ENCODE results near the gene MIEF1.
A peak's percentile ranks its signal among the peaks of the same experiment; 100 is the strongest.
"Not testable (repeated sequence)": the region's sequence is repeated elsewhere in the genome, so short reads cannot be mapped to it uniquely, and the experiment has no call there.

The MIEF1 gene

DNA sequence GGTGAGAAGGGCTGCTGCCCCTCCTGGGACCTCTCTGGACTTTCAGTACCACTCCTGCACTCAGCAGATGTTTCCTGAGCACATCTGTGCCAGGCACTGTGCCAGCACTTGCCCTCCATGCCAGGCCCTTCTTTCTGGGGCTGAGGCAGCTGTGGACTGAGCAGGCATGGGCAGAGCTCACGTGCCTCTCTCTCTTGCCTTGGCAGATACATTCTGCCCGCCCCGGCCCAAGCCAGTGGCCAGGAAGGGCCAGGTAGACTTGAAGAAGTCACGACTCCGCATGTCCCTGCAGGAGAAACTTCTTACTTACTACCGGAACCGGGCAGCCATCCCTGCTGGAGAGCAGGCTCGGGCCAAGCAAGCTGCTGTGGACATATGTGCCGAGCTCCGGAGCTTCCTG is 9.9 kb downstream of the MIEF1 start:
- no peak for DNase-seq (ENCODE audit: low spot score)

DNA sequence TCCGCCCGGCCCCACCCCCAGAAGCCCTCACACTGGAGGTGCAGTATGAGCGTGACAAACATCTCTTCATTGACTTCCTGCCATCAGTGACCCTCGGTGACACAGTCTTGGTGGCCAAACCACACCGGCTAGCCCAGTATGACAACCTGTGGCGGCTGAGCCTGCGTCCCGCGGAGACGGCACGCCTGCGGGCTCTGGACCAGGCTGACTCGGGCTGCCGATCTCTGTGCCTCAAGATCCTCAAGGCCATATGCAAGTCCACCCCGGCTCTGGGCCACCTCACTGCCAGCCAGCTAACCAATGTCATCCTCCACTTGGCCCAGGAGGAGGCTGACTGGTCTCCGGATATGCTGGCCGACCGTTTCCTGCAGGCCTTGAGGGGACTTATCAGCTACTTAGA is 11.7 kb downstream of the MIEF1 start:
- DNase-seq (ENCODE audit: low spot score): no peak

DNA sequence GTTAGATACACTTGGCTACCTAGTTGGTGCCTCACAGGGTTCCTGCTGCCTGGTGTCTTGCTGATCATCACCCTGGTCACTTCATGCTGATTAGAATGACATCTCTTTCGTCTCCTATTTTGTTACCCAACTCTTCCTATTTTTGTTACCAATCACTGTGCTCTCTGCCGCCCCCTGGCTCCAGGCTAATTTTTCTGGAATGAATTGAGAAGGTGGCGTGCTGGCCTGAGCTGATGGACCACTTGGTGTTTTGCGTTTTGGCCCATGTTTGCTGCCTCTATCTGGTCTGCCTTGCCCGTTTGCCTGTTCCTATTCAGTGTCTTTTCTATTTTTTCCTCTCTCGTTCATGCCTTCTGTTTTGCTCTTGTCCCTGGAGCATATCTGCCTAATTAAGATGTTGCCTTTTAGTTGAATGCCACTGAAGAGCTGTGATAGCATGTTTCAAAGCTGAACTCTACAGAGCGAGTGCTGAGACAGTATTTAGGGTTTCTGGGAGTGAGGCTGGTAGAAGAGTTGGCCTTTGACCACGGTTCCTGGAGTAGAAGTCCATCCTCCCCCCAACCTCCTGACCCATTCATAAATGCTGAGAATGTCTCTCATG is 12.4 kb downstream of the MIEF1 start:
- no peak for DNase-seq (ENCODE audit: low spot score)

DNA sequence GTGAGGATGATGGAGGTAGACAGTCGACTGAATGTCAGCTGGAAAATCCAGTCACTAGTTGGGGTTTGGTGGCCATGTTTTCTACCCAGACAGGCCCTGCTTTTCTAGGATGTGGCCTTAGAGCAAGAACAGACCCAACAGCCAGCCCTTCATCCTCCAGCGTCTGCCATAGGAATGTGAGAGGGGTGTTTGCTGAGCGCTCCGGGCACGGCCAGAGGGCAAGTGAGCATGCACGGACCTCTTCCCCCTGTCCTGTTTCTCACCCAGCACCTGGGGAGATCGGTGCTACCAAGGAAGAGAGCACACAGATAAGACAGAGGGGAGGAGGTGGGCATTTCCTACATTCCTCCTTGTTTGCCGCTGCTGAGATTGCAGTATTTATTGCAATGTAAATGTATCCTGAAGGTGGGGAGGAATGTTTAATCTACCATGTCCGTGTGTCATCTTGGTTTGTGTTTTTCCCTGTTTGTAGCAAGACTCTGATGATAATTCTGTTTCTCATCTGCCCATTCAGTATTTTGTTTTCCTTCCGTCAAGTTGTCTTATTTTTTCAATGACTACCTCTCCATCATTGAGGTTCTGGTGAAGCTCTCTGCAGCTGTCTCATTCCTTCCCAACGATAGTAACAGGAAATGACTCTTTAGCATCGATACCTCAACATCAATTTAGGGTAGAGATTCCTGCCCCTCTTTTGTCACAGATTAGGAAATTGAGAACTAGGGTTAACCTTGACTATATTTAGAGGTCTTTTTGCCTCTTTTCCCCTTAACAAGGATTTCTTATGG is 13.4 kb downstream of the MIEF1 start:
- no peak for DNase-seq (ENCODE audit: low spot score)

DNA sequence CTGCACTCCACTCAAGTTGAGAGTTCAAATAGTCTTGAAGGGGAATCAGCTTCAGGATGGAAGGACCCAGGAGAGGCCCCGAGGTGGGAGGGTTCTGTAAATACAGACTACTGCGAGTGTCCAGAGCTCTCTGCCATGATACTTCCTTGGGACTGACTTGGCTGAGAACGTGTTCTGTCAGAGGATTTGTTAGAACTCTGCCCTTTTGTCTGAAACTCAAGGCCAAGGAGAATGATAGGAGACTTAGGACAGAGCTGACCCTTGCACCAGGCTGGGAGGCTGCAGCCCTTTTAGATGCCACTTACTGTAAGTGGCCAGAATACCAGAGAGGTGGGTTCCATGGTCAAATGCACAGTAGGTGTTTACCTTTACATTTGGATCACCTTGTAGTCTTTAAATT is 15.4 kb downstream of the MIEF1 start:
- DNase-seq (ENCODE audit: low spot score): no peak

DNA sequence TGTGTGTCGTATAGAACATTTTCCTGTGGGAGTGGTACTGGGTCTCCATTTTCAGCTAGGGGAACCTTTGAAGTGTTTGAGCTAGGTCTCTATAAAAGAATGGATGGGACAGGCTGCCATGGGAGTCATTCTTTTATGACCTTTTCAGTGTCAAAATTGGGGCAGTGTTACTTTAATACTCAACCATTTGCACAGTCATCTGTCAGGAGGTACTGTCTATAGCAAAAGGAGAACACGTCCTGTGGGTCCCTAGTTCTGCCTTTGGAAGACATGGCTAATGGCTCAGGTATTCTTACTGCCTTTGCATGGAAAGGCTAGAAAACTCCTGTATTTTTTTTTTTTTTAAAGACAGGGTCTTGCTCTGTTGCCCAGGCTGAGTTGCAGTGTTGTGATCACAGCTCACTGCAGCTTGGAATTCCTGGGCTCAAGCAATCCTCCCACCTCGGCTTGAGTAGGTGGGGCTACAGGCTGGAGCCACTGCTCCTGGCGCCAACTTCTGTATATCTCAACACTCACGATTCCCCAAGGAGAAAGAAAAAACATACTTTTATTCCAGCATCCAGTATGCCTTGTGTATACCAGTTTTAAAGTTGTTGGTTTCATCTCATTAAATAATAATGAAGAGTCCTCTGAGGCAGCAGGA is 16.2 kb downstream of the MIEF1 start:
- no peak for DNase-seq (ENCODE audit: low spot score)

- DNase-seq (ENCODE audit: low spot score): no peak
These were observed 17.0 kb downstream of the MIEF1 start for GRCh38 chr22:39518996-39519680.

GRCh38 chr22:39519681-39520225 is 17.7 kb downstream of the MIEF1 start:
- peak; percentile 96 for DNase-seq (ENCODE audit: low spot score)

DNA sequence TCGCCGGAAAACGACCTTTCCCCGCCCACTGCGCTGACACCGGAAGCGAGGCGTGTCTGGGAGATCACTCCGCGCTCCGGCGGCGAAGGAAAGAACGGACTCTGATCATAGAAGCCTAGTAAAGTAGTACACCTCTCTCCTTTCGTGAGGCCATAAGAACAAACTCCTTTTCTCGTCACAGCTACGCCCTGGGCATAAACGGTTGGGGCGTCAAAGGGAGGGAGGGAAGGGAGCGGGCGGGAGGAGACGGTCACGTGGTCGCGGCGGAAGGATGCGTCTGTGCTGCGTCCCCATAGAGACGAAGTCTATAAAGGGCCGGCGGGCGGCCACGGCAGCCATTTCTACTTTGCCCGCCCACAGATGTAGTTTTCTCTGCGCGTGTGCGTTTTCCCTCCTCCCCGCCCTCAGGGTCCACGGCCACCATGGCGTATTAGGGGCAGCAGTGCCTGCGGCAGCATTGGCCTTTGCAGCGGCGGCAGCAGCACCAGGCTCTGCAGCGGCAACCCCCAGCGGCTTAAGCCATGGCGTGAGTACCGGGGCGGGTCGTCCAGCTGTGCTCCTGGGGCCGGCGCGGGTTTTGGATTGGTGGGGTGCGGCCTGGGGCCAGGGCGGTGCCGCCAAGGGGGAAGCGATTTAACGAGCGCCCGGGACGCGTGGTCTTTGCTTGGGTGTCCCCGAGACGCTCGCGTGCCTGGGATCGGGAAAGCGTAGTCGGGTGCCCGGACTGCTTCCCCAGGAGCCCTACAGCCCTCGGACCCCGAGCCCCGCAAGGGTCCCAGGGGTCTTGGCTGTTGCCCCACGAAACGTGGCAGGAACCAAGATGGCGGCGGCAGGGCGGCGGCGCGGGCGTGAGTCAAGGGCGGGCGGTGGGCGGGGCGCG is 18.4 kb downstream of the MIEF1 start, which contains the start of gene ATF4:
ATF4 (plus strand) TSS at position 337 of the 880 bp plus-strand sequence. CDS start 884 bp downstream, outside the sequence.
- peak; percentile 75 for DNase-seq (ENCODE audit: low spot score)

GRCh38 chr22:39521106-39521885 is 19.2 kb downstream of the MIEF1 start:
- not testable (repeated sequence) for DNase-seq (ENCODE audit: low spot score)

DNA sequence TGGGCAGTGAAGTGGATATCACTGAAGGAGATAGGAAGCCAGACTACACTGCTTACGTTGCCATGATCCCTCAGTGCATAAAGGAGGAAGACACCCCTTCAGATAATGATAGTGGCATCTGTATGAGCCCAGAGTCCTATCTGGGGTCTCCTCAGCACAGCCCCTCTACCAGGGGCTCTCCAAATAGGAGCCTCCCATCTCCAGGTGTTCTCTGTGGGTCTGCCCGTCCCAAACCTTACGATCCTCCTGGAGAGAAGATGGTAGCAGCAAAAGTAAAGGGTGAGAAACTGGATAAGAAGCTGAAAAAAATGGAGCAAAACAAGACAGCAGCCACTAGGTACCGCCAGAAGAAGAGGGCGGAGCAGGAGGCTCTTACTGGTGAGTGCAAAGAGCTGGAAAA is 20.0 kb downstream of the MIEF1 start:
- DNase-seq (ENCODE audit: low spot score): not testable (repeated sequence)

DNA sequence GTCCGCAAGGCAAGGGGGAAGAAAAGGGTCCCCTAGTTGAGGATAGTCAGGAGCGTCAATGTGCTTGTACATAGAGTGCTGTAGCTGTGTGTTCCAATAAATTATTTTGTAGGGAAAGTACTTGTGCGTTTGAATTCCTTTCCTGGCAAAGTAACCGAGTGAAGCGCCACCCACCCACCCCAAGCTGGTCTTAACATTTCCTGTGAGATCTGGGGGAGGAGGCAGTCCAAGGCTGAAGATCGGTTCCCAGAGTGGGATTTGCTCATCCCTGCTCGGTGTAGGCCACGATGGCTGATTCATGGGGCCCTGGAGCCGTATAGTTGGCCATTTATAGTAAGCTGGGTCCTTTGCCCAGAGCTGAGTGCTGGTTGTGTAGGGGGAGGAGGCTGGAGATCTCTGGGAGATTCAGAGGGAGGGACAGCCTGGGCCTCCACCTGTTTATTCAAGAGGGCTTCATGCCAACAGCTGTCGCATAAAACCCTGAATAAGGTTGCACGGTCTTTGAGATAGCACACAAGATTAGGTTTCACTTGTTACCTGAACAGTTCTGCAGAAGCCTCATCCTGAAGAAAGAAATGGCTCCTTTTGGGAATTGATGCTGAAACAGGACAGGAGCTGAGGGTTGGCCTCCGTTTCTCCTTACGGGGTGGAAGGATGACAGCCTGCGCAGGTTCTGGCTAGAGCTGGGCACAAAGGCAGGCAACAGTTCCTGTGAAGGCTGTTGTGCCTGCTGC is 20.6 kb downstream of the MIEF1 start:
- no peak for DNase-seq (ENCODE audit: low spot score)

DNA sequence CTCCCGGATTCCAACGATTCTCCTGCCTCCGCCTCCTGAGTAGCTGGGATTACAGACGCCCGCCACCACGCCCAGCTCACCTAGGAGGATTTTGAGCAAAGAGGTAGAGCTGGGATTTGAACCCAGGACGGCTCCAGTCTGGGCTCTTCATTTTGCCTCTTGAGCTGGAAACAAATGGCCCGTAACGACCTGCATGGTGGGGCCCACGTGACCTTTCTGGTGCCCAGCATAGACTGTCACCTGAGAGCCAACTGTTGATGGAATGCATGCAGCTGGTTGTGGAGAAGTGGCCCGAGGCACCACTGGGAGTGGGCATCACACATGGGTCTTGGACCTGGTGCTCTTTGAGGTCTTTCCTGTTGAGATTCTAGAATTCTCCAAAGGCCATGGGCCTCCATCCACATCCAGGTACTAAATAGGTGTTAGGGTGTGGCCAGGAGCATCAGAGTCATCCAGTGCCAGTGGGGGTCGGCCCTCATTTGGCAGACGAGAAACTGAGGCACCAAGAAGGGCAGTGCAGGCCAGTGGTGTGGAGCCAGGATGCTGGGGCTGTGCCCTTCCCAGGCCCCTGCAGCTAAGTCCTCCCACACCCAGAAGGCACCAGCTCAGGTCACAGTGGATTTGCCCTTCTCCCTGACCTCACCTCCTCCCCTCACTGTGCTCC is 22.1 kb downstream of the MIEF1 start:
- no peak for DNase-seq (ENCODE audit: low spot score)

DNA sequence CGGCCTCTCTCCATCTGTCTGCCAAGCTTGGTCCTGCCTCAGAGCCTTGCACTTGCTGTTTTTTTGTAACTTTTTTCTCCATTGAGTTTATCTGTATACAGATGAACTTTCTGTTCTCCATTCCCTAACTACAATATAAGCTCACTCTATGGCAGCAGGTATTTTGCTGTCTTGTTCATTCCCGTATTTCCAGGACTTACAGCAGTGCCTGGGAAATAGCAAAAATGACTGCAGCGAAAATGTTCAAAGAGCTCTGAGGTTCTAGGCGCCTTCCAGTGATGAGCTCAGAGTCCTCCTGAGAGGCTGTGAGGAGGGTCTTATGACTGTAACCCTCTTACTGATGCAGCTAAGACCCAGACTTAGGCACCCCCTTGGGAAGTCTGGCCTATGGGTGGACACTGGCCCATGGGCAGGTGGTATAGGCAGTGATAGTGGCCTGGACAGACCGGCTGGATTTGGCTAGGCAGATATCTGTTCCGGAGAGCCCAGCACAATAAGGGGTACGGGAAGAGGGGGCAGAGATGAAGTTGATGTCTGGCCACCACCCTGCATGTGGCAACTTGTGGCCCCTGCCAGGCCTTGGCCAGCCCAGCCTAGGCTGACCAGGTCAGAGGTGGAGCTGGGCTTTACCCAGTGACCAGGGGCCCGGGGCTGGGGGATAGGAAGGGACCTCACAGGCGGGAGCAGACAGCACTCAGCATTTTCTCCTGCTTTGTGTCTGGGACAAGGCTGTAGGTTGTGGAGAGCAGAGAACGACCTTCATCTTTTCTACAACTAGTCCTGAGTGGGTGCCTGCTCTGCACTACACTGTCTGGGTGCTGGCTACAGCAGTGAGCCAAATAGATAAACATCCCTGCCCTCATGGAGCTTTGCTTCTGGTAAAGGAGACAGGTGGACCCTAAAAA is 22.9 kb downstream of the MIEF1 start:
- DNase-seq (ENCODE audit: low spot score): no peak

DNA sequence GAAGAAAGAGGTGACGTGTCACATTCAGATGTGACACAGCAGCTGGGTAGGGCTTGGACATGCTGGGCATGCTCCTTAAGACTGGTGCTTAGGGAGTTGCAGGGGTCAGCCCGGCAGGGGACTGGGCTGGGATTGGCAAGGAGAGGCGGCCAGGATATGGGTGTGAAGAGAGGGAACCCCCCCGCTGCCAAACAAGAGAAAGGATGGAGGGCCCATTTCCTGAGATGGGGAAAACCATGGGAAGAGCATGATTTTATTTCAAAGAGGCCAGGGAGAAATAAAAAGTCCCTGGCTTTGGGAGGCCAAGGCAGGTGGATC is 23.5 kb downstream of the MIEF1 start:
- no peak for DNase-seq (ENCODE audit: low spot score)

DNA sequence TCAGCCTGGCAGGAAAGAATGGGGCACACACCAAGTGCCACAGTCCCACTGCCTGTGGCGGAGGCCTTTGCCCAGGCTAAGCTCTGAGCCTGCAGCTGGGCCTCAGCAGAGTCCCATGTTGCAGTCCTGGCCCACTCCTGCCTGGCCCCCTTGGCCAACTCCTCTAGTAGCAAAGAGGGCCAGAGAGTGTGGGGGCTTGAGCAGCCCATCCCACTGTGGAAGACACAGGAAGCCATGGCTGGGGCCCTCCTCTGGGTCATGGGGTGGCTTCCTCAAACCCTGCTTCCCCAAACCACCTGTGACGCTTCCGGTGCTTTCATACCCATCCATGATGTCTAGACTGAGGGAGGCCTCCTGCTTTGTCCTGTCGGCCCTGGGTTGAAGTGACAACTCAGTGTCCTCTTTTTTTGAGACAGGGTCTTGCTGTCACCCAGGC is 24.7 kb downstream of the MIEF1 start:
- no peak for DNase-seq (ENCODE audit: low spot score)

- DNase-seq (ENCODE audit: low spot score): no peak
These were observed 25.4 kb downstream of the MIEF1 start for GRCh38 chr22:39527481-39527961.

DNA sequence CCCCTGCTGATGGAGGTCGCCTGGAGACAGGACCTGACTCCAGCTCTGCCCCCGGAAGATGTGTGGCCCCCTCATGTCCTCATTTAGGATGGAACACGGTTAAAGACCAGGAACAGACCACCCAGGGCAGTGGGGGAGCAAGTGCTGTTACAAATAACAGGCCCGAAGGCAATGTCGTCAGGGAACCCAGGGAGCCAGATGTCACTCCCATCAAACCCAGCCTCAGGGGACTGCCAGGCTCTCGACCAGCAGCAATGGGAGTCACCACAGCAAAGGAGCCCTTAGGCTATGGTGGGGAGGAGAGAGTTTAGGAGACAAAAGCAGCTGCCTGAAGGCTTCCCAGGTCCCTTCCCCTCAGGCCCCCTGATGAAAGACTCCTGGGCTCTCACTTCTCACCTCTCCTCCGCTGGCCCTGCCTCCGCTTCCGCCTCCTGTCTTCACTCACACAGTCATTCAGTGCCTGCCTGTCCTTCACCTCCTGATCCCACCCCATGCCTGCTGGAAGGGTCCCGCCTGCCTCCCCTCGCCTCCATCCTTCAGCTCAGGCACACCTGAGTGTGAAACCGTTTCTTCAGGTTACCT is 26.1 kb downstream of the MIEF1 start:
- DNase-seq (ENCODE audit: low spot score): no peak
